NCI-H524 (cell line): Measurements from ENCODE around the gene LRRC63.

Source experiments
- DNase-seq, 2 experiments: peaks; one replicate each; lab custom pipeline; 2025; lab: John Stamatoyannopoulos, UW

LRRC63 gene

DNA sequence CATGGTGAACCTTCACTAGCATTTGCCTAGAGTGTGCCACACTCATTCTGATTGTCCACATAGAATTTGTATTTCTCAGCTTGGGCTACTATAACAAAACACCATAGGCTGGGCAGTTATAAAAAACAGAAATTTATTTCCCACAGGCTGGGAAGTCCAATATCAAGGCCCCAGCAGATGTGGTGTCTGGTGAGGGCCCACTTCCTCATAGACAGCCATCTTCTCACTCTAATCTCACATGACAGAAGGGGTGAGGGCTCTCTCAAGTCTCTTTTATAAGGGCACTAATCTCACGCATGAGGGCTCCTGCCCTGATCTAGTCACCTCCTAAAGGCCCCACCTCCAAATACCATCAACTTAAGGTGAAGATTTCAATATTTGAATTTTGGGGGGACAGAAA lies 53.6 kb downstream of the LRRC63 start:
- DNase-seq, result no peak

DNA sequence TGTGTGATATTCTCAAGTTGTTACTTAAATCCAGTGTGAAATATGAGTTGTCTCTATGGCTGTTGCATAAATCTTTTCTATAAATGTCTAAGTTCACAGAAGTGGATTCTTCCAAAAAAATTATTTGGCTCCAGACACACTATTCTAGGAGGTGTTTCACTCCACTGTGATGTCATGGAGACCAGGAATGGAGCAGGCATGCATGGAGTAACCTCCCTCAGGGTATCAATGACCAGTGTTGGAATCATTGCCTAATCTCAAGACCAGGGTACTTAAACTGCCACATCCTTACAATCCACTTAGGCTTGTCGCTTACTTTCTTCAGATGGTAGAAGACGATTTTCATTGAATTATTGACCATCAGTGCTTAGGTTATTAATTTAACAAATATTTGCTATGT lies 55.4 kb downstream of the LRRC63 start:
- DNase-seq, result no peak

DNA sequence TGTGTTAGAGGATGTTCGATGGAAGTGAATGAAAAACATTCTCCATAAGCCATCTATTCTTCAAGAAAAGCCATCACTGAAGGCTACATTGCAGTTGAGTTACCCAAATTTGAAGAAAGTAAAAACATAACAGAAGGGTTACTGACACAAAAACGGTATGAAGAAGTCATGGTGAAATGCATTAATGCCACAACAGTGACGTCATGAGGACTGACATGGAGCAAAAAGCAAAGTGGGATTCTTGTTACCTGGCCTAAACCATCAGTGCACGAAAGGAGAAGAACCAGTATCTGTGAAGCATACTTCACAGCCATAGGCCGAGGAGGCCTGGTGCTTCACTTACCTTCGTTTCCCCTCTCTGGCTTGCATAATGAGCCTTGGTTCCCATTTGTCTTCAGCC lies 58.7 kb downstream of the LRRC63 start:
- no peak for DNase-seq

DNA sequence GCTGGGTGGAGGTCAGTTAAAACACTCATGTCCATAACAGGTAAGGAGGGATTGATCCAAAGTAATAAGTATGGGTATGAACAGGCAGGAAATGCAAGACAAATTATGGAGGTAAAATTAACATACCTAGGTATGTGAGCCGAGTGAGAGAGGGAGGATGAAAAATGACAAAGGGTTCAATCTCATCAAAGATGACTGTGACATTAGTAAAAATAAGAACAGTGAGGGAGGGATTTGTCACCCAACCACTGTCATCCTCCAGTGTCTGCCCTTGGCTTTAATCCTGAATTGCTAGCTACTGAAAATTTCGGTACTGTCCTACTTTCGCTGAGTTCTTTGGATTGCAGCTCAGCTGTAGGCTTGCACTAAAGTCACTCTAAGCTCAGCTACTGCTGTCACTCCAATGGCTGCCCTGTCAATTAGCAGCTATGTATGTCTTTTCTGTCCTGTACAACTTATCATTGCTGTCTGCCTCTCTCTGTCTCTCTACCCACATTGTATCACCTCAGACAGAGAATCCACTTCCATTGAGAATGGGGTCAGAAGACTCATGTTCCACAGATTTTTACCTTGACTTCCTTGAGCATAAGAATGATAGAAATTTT lies 62.5 kb downstream of the LRRC63 start:
- DNase-seq, result no peak

DNA sequence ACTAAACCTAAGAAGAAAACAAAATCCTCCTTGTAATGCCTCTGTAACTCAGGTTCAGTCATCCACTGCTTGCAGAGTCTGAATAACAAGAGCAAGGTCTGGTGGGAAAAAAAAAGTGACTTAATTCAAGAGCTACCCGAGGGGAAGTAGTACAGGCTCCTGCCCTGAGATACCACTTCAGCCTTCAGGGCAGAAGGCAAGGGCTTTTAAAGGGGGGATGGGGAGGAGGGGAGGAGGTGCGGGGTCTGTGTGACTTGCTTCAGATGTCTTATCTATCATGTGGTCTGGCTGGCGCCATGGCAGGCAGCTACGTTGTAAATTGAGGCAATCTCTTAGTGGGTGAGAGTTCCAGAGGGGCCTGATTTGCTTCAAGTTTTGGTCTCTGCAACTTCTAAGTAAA lies 66.7 kb downstream of the LRRC63 start:
- peak in 1 of 2 experiments; percentile 29 for DNase-seq

DNA sequence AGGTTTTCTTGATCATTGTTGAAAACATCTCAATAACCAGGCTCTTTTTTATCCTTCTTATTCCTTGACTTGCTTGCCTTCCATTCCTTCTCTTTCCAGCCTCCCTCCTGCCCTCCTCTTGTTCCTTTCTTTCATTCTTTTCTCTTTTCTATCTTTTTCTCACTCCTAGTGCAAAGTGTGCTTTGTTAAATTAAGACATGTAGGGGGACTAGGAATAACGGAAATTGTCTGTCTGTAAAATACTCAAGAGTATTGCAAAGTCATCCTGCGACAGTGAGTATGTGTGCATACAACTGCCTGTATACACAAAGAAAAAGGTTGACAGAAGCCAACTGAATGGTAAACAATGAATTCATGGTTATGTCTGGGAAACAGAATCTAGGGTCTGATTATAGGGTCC lies 70.1 kb downstream of the LRRC63 start:
- DNase-seq, result no peak

DNA sequence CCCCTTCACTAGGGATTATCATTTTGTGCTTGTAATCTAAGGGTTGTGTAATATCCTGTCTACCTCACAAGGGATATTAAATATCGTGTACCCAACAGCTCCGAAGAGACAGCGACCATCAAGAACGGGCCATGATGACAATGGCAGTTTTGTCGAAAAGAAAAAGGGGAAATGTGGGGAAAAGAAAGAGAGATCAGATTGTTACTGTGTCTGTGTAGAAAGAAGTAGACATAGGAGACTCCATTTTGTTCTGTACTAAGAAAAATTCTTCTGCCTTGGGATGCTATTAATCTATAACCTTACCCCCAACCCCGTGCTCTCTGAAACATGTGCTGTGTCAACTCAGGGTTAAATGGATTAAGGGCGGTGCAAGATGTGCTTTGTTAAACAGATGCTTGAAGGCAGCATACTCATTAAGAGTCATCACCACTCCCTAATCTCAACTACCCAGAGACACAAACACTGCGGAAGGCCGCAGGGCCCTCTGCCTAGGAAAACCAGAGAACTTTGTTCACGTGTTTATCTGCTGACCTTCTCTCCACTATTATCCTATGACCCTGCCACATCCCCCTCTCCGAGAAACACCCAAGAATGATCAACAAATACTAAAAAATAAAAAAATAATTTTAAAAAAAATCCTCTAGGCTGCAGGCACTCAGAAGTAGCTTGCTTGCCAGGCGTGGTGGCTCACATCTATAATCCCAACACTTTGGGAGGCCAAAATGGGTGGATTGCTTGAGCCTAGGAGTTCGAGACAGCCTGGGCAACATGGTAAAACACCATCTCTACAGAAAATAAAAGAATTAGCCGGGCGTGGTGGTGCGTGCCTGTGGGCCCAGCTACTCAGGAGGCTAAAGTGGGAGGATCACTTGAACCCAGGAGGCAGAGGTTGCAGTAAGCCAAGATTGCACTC lies 72.4 kb downstream of the LRRC63 start:
- peak in 1 of 2 experiments; percentile 37 for DNase-seq

DNA sequence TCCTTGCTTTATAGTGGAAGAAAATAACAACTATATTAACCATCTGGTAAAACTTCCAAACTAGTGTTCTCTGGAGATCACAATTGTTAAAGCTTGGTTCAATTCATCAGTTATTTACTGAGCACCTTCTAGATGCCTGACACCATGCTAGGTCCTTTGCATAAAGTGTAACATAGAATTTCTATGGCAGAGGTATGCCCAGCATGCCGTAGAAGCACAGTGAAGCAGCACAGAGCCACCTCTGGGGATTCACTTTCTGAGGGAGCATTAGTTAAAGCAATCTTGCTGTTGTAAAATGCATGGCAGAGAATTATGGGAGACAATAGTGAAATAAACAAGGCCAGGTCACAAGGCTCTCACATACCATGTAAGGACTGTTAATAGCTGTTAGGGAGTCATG lies 75.2 kb downstream of the LRRC63 start:
- DNase-seq, result no peak

DNA sequence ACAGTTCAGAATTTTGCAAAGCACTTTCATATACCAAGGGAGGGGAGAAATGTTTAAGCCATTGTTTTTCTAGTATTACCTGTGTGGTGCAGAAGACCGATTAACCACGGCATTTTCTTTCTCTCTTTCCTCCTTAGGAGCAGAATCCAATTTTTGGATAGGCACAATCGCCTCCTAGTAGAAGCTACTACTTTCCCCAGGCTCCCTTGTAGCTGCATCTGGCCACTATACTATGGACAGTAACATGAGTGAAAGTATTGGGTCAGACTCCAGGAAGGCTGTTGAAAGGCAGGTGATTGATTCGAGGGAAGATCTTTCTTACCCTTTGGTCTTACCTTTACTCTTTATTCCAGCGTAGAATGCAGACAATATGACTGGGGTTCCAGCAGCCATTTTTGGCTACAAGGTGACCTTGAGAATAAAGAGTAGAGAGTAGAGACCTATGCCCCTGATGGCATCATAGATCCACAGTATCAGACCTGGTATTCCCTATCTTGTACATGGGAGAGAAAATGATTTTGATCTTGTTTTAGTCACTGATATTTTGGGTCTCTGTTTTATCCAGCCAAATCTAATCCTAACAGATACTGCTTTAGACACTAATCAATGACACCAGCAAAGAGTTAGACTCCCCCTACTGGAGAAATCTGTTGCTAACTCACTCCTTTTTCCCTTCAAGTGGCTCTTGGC lies 77.0 kb downstream of the LRRC63 start:
- peak; percentile 36 to 72 for DNase-seq

DNA sequence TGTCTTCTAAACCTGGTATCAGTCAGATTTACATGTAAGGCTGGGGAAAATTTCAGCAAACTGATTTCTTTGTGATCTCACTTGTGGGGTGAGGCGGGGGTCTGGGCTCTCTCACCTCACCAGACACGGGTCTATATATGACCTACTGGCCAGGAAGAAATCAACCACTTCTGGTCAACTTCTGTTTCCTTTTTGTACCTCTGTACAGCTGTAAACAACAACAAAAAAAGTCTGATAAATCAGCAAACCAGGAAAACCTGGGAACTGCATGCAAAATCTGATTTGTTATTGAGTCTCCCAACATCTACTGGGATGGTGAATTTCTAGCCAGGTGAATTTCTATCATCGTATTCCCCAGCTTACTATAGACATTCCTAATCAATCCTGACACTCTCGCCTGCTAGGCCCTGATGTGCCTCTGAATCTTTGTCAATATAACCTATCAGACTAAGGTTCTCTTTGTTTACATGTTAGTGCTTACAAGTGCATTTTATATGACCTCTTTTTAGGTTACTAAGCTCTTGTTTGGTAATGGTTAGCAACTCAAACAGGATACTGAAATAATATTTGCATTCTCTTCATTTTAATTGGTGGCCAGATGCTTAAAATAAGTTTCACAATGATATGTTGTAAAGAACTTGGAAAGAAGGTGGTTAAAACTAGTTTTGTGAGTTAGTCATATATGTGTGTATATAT lies 77.7 kb downstream of the LRRC63 start:
- DNase-seq, result no peak

DNA sequence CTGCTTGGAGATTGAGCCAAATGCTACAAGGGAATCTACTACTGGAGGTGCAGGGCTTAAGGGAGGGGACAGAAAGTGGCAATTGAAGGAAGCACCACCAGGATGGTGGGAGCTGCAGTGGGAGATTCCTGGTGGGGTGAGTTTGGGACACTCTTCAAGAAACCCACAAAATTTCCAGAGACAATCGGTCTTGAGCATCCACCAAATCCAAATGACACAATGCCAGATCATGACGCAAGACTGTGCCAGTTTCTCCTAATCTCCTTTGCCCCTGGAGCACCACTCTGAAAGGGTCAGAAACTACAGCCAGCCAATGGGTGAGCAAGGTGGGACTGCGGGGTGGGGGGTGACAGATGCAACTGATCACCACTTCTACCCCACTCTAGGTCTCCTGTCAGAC lies 78.7 kb downstream of the LRRC63 start:
- DNase-seq, result no peak

DNA sequence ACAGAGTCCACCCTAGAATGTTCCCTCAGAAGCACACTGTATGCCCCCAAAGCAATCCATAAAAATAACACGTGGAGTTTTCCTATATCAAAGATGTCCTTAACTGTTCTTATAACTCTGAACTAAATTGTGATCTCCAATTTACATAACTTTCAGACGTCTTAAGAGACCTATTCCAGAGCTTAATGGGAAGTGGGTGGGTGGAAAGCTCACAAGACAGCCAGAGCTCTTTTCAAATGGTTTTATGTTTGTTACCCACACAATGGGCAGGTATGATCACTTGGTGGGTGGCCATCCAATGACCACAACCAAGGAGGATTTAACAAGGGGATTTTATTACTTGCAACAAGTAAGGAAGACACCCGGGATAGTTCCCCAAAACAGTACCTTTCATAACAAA lies 81.7 kb downstream of the LRRC63 start:
- no peak for DNase-seq

DNA sequence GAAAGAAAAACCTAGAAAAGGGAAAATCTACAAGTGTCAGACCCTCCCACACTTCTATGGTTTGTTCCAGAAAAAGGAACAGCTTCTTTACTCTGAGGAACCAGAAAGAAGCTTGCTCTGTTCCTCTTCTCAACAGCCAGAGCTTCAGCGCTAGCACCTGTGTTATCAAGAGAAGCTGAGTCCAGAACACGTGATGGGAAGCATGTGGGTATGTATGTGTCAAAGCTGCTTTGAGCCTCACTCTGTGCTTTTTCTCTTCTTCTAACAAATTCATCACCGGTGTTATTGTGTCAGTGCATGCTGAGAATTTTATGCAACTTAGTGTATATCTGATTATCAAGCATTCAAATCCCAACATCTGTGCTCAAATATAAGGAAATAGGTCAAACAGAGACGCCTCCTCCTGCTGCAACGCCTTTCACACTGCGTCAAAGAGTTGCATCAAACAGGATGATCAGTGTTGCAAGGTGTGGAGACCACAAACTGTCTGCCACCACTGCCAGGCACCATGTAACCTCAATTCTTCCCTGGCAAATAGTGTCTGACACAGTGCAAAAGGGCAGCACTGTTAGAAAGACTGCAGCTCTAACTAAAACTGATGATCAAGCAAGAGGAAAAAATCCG lies 83.9 kb downstream of the LRRC63 start:
- DNase-seq, result no peak

DNA sequence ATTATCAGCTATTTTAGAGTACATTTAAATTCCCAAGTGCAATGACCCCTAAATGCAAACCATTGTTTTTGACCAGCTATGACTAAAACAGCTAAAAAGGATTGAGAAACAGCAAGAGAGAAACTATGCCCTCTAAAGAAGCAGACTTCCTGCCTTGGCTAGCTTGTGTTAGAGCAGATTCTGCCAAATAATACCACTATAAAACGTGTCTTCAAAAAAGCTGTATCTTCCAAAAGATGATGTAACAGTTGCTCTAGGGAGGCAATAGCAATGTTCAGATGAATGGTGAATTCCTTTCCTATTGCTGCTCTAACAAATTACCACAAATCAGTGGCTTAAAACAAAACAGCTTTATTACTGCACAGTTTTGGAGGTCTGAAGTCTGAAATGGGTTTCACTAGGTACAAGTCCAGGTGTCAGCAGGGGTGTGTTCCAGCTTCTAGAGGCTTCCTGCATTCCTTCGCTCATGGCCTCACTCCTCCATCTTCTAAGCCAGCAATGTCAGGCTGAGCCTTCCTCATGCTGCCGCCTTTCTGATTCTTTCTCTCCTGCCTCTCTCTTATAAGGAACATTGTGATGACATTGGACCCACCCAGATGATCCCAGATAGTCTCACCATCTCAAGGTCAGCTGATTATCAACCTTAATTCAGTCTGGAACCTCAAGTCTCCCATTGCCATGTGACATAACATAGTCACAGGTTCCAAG lies 84.5 kb downstream of the LRRC63 start:
- DNase-seq, result no peak

DNA sequence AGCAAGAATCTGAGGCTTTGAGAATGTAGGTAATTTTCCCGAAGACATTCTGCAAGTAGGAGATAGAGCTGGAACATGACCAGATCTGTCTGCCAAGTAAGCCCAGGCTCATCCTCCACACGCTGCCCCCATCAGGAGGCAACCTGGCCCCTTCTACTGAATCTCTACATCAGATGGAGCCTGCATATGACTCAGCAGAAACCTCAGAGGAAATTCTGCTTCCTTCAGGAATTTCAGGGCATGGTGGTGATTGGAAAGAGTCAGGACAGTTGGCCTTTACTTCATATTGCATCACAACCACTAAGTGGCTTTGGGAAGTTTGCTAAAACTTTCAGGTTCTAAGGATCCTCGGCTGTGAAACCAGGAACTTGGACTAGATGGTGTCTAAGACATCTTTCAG lies 85.2 kb downstream of the LRRC63 start:
- DNase-seq, result no peak

DNA sequence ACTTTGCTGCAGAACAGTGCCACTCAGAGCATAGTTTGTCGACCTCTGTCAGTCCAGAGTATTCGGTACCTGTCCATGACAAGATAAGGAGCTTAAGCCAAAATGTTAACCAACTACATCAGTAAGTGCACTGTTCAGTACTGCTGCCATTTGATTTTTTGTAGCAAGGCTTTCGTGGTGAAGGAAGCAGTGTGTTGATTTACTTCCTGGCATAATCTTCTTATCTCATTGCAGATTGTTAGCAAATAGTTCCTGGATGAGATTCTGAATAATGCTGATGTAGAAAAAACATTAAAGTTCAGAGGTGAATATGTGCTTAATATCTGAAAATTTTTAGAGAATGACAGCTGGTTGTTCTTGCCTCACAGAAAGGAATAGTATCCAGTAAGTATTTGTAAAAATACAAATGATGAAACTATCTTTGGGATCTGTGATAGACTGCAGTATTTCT lies 85.7 kb downstream of the LRRC63 start:
- DNase-seq, result no peak

DNA sequence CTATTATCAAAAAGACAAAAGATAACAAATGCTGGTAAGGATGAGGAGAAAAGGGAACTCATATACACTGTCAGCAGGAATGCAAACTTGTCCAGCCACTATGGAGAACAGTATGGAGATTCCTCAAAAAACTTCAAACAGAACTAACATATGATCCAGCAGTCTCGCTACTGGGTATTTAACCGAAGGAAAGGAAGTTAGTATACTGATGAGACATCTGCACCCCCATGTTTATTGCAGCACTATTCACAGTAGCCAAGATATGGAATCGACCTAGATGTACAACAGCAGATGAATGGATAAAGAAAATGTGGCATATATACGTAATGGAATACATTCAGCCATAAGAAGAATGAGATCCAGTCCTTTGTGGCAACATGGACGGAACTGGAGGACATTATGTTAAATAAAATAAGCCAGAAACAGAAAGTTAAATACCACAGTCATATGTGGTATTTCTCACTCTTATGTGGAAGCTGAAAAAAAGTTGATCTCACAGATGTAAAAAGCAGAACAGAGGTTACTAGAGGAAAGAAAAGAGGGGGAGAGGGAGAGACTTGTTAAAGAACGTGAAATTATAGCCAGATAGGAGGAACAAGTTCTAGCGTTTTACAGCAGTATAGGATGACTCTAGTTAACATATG lies 92.1 kb downstream of the LRRC63 start:
- no peak for DNase-seq

DNA sequence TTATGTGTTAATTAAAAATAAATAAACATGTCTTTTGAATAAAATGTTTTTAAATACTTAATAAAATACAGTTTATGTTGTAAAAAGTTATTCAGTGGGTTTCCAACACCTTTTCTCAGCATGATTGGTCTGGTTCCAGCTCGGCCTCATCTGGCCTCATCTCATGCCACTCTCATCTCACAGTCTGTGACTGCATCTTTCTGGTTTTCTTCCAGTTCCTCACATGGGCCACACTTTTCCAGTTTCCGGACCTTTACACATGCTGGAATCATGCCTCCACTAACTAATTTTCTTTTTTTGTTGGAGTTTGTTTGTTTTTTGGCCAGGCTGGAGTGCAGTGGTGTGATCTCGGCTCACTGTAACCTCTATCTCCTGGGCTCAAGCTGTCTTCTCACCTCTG lies 92.8 kb downstream of the LRRC63 start:
- no peak for DNase-seq

DNA sequence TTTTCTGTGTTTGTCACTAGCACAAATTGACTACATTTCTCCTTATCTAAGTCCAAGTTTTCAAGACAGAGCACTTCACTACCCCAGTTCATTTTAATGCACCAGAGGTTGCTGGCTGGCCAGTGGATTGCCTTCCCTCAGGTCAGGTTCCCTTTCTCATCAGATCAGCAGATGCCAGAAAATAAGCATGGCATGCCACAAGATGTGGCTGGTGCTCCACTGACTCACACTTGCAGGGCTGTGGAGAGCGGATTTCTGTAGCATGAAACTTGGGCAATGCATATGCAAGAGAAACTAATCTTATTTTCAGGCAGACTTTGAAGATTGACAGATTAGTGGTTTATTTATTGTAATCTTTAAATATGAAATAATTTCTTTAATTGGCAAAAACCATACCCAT lies 95.8 kb downstream of the LRRC63 start:
- no peak for DNase-seq

DNA sequence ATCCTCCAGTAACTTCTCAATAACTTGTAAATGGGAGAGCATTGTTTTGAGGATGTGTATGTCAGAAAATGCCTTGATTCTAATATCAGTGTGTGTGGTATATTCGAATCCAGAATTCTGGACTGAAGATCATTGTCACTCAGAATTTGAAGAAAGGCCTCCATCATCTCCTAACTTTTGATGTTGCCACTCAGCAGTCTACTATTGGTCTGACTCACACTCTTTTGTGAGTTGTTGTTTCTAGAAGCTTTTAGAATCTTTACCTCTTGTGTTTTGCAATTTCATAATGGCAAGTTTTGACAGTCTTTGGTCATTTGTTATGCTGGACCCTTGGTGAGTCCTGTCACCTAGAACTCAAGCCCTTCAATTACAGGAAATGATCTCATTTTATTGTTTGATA lies 98.3 kb downstream of the LRRC63 start:
- no peak for DNase-seq

DNA sequence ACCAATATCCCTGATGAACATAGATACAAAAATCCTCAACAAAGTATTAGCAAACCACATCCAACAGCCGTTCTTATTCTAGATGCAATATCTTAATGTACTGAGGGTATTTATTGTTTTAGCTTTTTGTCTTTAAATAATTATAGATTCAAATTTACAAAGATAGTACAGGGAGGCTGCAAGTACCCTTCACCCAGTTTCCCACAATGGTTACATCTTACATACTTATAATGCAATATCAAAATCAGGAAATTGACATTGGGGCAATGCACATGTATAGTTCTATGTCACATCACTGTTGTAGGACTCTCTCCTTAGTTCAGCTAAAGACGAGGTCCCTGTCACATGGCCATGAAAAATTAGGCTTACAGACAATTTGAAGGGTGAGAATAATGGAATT lies 99.5 kb downstream of the LRRC63 start:
- no peak for DNase-seq
